Epidermal melanocyte (primary cell): ENCODE measurements around the gene SPSB1.
"Not testable (repeated sequence)": the region's sequence is repeated elsewhere in the genome, so short reads cannot be mapped to it uniquely, and the experiment has no call there.

Source experiments
- DNase-seq: peaks from one replicate; pipeline ENCODE4 v3.0.0; 2011; ENCODE audit warnings: low spot score; ENCODE audit not compliant: insufficient read length

The SPSB1 gene

DNA sequence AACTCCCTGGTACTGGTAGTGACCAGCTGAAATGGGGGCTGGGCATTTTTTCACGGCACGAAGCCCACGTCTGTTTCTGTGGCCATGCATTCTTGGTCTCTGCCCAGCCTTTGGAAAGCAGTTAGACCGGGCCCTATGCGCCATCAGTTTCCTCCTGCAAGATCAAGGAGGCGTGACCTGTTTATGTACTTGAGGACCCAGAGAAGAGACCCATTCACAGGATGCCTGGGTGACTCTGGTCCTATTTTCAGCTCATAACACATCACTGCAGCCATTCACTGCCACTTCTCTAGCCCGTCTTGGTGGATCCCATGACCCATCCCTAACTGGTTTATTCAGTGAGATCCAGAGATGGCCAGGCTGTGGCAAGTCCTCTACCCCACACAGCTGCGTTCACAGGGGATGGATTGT lies 70.4 kb downstream of the SPSB1 start:
- DNase-seq = no peak

- no peak for DNase-seq
Measured at GRCh38 chr1:9366298-9366697, 73.6 kb downstream of the SPSB1 start.

DNA sequence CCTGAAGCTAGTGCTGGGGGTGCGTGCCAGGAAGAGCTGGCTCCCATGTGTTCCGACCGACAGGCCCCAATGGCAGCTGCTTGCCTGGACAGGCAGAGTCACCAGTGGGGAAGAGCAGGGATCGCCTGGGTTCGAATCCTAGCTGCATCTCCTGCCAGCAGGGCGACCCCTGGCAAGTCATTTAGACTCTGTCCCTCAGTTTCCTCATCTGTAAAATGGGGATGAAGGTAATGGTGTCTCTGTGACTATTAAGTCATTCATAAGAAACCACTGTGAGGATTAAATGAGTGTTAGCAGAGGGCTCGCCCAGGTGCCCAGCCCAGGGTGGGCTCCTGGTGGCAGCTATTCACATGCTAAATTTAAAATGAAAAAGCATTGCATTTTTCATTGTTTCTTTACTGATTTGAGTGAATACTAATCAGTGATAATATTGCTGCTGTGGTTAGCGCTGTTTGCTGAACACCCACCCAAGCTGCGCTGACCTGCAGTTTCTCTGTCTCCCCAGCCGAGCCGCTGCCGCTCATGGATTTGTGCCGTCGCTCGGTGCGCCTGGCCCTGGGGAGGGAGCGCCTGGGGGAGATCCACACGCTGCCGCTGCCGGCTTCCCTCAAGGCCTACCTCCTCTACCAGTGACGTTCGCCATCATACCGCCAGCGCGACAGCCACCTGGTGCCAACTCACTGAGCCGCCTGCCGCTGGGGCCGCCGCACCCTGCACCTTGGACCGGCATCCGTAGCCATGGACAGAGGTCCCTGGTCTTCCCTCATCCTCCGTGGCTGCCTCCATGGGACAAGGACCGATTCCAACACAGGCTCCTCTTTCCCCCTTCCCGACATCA lies 74.5 kb downstream of the SPSB1 start:
- no peak for DNase-seq

- no peak for DNase-seq
Measured at GRCh38 chr1:9367806-9368205, 75.1 kb downstream of the SPSB1 start.

DNA sequence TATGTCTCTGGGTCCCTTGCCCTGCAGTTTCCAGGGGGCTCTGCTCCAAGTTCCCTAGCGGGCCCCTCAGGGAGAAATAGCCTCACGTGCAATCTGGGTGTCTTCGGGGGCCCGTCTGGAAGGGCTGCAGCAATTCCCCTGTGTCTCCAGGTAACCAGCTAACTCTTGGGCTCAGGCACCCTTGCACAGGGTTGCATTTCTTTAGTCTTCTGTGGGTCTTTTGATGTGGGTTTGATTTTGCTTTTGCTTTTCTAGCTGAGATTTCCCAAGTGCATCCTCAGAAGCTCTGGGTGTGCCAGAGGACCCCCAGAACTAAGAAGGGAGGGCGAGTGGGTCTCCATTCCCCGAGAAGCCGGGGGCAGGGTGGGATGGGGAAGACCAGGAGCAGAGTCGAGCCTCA lies 75.7 kb downstream of the SPSB1 start:
- no peak for DNase-seq

DNA sequence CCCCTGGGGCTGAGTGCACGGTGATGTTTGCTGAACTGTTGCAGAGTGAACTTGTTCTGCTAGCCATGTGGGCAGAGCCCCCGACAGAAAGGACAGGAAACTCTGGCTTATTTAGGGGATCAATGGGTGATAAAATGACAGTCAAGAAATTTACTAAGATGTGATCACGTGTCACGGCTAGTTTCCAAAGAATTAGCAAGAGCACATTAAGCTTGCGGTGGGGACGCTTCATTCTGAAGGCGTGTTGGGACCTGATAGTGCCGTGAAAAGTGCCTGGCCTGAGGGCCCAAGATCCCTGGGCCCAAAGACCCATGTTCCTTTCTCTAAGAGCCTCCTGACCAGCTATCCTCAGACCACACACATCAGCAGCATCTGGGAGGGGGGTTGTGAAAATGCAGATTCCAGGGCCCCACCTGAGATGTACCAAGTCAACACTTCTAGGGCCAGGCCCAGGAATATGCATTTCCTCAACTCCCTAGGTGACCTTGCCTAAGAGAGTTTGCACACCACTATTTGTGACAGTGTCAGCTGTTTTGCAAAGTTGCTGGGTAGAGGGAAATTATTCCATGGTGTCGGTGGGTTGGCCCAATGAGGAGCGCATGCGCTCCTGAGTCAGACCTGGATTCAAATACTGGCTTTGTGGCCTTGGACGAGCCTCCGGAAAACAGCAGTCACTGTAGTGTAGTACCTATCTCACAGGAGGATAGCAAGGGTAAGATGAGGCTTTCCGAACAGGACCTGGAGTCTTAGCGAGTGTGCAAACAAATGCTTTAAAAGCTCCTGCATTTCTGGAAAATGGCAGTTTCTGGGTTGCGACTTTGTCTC lies 77.5 kb downstream of the SPSB1 start:
- DNase-seq = no peak

DNA sequence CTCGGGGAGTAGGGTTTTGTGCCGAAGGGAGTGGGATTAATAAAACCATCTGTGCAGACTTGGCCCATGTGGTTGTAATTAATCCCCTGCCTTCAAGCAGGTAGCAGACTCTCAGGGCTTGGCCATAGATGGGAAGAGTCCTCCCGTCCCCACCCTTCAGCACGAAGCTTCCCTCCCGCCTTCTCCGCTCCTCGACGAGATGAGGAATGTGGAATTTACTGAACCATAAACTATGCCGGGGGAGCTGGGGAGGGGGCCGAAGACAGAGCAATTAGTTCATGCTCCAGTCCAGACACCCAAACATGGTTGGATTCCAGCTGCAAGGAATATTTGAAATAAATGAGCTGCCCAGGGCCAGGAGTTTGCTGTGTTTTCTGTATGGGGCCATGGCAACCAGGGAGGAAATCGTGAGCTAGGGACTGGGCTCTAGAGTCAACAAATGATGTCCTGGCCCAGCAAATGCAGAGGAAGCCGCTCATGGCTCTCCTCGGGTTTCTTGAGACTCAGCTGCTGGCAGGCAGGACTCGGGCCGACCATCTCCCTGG lies 78.8 kb downstream of the SPSB1 start:
- DNase-seq = no peak

DNA sequence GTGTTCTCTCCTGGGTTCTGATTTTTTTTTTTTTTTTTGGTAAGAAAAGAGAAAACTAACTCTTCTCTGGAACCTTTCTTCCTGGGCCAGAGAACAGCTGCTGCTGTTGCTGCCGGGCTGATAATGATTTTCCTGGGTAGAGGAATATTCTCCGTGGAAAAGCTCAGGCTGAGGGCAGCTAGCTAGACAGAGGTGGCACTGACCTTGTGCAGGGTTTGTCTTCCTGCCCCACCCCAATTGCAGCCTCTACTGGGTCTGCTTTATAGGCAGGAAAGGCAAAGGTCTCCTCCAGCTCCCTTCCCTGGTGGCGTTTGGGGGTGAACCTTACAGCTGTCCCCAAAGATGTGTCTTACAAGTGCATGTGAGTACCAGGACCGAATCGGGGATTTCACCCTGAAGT lies 79.3 kb downstream of the SPSB1 start:
- no peak for DNase-seq

GRCh38 chr1:9373619-9374018 lies 80.9 kb downstream of the SPSB1 start:
- no peak for DNase-seq

GRCh38 chr1:9374748-9375341 lies 82.2 kb downstream of the SPSB1 start:
- DNase-seq = no peak

DNA sequence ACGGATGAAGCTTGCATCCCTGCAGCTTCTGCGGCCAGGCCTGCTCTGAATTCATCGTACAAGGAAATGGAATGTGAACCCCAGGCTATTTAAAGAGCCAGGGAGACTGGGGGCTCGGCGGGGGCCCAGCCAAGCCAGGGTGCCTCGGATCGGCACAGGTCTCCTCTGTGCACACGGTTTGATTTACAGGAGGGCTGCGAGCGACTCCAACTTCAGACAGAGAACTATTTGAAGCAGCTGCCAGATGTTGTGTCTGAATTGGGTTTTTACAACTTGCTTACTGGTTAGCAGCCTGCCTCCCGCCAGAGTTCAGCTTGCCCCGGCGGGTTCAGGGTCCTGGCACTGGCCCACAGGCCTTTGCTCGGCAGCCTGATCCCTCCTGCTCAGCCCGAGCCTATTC lies 83.2 kb downstream of the SPSB1 start:
- DNase-seq = no peak

- no peak for DNase-seq
Measured at GRCh38 chr1:9376430-9376829, 83.7 kb downstream of the SPSB1 start.

- DNase-seq = no peak
Measured at GRCh38 chr1:9376886-9377333, 84.2 kb downstream of the SPSB1 start.

- DNase-seq = no peak
Measured at GRCh38 chr1:9378801-9379200, 86.1 kb downstream of the SPSB1 start.

DNA sequence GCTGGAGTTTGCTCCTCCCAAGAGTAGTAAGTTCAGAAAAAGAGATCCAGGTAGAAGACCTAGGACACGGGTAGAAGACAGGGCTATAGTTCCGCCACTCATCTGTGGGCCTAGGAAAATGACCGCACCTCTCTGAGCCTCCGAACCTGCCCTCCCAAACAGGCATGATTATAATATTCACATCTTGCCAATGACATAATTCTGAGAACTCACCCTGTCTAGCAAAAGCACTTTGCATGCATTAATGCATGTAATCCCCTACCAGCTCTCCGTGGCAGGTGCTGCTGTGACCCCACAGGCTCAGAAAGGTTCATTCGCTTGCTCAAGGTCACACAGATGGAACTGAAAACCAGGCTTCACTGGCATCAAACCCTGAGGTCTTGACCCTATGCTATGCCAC lies 88.0 kb downstream of the SPSB1 start:
- no peak for DNase-seq

DNA sequence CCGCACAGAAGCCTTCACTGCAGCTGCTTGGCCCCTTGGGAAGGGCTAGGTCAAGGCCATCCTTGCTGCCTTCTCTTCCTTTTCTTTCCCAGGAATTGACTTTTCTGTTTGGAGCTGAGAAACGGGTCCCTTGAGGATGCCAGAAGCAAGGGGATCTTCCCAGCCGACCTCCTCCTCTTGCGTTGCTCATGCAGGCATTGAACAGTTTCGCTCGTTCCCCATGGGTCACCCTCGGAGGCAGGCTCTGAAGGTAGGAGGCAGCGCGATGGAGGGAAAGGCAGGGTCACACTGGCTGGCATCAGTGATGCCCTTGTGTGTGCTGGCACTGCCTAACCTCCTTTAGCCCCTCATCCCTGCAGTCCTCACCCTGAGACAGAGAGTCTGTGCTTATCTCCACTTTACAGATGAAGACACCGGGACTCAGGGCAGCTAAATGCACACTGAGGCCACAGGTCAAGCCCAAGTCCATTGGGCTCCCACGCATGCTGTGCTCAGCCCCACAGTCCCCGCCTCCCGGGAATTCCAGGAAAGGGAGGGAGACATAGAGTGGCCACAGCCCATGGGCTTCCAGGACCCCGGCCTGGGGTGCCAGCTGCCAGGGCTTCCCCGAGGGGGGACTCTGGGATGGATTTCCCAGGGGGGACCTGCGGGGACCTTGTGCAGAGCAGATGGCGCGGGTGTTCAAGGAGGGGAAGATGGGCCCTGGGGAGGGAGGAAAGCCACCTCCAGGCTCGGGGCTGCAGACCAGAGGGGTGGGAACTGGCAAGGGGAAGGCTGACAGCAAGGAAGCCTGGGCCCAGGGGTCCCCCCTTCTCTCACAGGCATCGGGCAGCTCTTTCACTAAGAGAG lies 90.2 kb downstream of the SPSB1 start:
- no peak for DNase-seq

- DNase-seq = no peak
Measured at GRCh38 chr1:9384128-9384527, 91.4 kb downstream of the SPSB1 start.

GRCh38 chr1:9384751-9385245 lies 92.1 kb downstream of the SPSB1 start:
- DNase-seq = no peak

- DNase-seq = not testable (repeated sequence)
Measured at GRCh38 chr1:9385392-9385791, 92.7 kb downstream of the SPSB1 start.

GRCh38 chr1:9385801-9386573 lies 93.3 kb downstream of the SPSB1 start:
- DNase-seq = no peak
